Measurements from ENCODE around the gene RNASEL.
A peak's percentile ranks its signal among the peaks of the same experiment; 100 is the strongest.

The RNASEL gene

DNA sequence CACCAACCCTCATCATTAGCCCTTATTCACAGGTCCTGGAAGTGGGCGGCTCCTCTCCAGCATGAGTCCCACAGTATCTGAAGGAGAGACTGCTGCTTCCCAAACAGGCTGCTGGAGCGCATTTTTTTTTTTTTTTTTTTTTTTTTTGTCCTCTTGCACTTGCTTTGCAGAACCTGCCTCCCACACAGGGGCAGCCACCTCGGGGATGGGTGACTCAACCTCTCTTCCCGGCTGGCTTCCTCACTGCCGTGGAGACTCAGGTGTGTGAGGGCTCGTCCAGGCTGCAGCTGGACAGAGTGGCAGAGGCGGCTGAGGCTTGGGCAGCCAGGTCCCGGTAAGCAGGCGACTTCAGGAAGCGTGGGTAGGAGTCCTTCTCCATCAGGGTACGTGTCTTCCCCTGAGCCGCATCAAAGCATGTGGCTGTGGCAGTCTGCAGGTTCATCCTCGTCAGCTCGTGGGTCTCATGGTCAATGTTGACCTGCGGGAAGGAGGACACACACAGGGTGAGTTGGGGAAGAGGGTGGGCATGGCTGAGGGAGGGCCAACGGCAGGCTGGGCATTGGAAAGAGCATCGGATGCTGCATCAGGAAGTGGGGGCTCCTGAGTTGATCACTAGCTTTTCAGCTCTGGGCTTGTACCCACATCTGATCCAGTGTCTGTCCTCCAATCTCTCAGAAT, 11.1 kb upstream of the RNASEL start:
- DNase-seq: peak in 2 of 4 experiments; percentile 22 to 49

DNA sequence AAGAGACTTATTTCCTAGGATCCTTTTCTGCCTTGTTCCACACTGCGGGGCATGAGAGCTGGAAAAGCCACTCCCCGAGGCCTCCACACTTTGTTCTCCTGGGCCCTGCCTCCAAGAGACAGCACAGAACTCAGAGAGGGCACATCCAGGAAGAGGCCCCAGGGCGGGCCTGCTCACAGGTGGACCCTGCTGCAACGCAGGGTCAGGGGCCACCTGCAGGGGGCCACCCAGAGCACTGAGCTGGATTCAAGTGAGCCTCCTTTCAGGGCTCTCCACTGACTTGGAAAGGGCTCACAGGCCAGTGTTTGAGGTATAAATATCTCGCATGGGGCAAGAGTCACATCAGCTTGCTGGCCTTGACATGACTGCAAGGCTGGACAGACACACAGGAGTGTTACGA, 10.3 kb upstream of the RNASEL start:
- peak in 1 of 4 experiments; percentile 30 for DNase-seq

DNA sequence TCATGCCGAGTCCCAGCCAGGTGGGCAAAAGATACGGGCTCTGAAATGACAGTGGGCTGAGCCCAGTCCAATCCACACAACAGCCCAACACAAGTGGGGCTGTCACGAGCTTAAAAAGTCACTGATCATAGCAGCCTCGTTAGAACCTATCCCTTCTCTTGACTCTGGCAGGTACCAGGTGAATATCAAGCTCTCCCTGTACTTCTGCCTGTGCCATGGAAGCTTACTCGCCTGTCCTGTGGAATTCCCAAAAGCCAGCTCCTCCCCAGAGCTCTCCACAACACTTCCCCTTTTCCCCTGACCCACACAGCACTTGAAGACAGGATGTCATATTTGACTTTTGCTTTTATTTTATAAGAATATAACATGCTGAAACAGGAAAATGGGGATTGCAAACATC, 9.2 kb upstream of the RNASEL start:
- DNase-seq: peak; percentile 23 to 60 (median 50)

DNA sequence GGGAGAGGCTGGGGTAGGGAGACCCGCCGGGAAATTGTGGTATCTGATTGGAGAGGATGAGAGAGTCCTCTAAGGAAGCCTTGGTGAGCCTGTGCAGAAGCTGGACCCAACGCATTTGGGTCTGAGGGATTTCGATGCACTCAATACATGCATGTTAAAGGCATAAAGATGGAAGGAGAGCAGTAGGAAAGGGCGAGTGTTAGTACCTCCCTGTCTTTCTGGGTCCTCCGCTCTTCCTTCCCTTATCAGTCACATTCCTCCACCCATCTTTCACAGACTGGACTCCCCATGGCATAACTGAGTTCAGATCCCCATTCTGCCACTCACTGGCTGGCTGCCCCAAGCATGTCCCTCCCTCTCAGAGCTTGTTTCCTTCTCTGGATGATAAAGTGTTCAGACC, 7.9 kb upstream of the RNASEL start:
- no peak for DNase-seq

DNA sequence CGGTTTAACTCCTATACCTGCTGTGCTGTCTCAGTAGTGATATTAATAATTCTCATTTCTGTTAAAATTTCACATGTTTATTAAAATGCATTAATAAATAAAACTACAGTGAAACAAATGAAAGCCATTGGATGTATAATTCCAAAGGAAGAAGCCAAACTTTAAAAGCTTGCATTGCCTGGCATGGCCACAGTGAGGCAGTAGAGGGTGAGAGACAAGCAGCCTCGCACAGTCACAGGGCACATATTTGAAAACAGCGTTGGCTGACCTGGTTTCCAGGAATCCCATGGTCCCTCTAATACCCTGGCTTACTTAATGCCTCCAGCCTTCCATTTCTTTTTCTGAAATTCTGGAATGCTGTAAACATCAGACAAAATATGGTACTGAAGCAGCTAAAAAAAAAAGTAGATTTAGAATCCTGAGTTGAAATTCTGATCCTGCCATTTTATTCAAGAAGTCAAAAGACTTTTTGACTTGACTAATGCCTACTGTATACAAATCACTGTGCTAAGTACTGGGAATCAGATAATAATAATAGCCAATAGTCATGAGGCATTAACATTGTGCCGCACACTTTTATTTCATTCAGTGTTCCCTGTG, 6.7 kb upstream of the RNASEL start:
- peak; percentile 72 to 80 (median 79) for DNase-seq

DNA sequence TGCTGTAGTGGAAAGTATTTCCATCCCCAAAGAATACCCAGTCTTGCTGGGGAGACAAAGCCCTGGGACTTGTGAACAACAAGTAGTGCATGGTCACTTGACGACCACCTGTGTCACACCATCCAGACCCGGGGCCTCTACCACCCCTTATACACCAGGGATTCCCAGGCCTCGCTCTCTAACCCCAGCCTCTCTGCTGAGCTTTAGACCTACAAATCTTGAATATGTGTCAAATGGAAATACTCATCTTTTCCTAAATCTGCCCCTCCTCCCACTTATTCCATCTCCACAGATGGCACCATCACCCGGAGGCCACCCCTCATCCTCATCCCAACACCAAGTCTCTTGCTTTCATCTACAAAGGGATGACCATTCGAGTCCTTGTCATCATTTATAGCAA, 875 bp upstream of the RNASEL start:
- DNase-seq: no peak

DNA sequence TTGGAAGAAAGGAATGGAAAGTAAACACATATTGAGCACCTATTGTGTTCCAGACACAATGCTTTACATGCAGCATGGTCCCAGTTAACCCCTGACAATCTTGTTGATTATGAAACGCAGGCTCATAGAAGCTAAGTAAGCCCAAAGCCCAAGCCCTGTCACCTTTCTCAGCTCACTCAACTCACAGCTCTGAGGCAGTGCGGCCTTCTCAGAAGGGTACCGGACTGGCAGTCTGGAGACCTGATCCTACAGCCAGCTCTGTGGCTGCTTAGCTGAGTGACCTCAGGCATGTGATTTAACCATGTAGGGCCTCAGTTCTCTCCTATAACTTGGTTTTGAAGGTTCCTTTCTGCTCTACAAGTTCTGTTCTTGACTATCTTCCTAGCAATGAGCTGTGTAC, 464 bp upstream of the RNASEL start:
- DNase-seq: no peak

DNA sequence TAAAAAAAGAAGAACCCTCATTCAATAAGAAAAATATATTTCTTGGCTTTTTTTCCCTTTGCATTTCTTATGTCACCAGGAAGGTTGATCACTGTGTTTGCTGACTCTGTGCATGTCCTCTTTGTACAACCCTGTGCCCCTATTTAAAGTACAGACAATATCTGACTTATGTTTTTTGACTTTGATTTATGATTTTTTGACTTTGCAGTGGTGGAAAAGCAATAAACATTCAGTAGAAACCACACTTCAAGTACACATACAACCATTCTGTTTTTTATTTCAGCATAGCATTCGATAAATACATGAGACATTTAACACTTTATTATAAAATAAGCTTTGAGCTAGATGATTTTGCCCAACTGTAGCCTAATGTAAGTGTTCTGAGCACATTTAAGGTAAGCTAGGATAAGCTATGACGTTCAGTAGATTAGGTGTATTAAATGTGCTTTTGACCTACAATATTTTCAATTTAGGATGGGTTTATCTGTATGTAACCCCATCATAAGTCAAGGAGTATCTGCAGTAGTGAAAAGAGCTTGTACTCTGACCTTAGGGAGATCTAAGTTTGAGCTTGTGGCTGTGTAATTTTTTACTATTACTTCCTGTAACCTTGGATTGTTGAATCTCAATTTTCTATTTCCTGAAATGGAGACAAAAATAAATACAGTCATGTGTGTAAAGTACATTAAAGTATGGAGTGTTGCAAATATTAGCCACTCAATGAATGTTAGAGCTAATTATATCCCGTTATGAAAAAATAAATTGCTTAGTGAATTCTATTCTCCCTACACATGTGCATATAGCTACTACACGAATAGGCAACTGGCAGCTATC, 1.2 kb downstream of the RNASEL start:
- peak in 1 of 4 experiments; percentile 28 for DNase-seq

DNA sequence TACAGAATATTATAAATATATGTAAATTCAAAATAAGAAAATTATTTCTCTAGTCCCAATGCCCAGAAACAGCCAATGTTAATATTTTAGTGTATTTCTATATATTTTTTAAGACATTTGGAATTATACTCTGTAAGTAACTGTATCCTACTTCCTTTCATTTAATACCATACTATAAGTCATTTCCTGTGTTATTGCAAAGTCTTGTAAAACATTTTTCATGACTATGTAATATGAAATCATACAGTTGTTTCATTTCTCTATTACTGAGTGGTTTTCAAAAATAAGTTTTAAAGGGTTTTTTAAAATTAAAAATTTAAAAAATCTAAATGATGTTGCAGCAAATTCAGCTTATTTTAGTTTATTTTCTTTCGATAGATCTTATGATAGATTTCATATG, 2.0 kb downstream of the RNASEL start:
- DNase-seq: peak in 1 of 4 experiments; percentile 40

DNA sequence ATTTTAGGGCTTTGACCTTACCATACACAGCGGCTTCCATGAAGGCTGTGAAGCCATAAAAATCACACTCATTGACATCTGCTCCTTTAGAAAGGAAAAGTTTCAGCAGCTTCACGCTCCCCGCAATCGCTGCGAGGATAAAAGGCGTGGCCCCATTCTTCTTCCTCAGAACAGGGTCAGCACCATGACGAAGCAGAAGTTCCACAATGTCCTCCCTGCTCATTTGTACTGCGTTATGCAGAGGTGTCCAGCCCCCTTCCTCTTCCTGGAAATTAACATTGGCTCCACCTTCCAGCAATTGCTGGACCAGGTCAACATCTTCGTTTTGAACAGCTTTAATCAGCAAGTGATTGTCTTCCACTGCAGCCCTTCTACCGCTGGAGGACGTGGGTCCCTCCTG, 2.7 kb downstream of the RNASEL start:
- DNase-seq: no peak

DNA sequence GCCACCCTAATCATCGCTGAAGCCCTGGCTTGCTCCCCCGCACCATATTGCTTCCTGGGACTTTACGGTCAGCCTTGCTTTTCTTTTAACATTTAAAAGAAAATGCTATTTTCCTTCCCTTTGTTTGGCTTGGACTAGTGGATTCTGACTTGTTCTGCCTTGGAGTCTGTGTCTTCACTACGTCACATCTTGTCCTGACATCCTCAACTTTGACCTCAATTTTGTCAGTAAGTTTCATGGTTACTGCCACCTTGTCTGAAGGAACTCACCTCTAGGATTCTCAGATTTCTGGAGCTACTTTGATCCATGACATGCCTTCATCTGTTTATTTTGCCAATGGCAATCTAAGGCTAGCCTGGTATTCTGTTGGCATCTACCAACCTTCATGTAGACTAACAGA, 4.3 kb downstream of the RNASEL start:
- DNase-seq: no peak

DNA sequence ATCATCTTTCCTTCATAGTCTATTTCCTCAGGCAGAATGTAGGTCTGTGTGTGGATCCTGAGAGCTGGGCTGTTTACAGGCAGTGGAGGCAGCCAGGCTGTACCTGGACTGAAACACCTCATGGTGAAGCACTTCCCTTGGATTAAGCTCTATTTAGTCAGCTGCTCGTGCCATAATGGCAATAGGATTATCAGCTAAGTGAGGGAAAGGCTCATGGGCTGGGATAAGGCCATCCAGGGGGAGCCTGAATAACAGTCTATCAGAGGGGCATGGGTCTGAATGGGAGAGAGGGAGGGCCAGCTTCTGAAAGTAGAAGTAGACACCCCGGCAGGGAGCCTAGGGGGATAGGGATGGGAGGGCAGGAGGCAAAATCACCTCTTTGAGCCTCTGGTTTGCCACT, 8.3 kb downstream of the RNASEL start:
- DNase-seq: no peak

DNA sequence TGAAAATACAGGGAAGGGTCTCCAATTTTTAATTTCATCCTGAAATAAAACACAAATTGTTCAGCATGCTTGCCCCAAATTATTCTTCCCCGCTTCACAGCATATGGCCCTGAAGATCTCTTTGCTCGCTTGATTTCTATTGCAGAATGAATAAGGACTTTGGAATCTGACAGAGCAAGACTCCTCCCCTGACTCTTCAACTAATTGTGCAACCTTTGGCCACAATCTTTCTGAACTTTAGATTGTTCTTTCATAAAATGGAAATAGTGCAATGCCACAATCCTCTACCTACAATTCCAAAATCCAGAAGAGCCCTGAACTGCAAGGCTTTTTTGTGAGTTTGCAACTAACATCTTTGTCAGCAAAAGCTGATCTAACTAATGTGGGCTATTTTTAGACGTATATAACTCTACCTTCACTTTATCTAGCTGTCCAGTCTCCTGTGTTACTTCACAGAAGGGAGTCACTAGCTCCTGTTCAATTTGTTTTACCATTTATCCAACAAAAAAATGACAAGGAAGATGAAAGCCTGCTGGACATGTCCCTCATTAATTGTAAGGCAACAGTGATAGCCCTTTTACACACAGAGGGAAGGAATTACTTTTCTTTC, 13.4 kb downstream of the RNASEL start:
- DNase-seq: no peak

DNA sequence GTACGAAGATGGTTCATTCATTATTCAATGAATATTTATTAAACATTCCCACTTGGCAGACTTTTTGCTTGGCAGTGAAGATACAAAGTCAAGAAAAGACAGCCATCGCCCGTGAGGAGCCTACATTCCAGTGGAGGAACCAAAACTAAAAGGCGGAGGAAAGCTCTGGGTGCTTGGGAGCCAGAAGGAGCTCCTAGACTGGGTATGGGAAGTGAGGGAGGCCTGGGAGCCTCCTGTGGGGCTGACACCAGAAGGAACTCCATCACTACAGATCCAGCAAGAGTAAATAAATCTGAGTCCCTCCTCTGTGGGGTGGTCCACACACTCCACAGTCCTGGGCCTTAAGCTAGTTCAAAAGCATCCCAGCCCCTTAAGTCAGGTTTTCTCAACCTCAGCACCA, 14.9 kb downstream of the RNASEL start:
- no peak for DNase-seq

DNA sequence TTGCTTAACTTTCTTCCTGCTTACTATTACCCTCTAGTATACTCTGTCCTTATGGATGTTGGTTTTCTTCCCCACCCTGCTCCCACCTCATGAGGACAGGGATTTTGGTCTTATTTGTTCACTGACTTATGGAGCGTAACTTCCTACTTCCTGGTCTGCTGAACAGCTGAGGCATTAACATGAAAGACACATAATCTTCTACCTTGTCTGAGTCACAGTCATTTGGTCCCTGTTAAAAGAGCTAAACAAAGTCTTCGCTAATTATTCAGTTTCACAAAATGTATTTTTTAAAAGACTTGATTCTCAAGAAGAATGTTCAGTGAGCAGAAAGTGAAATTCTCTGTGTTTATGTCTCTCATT, 18.5 kb downstream of the RNASEL start:
- no peak for DNase-seq

DNA sequence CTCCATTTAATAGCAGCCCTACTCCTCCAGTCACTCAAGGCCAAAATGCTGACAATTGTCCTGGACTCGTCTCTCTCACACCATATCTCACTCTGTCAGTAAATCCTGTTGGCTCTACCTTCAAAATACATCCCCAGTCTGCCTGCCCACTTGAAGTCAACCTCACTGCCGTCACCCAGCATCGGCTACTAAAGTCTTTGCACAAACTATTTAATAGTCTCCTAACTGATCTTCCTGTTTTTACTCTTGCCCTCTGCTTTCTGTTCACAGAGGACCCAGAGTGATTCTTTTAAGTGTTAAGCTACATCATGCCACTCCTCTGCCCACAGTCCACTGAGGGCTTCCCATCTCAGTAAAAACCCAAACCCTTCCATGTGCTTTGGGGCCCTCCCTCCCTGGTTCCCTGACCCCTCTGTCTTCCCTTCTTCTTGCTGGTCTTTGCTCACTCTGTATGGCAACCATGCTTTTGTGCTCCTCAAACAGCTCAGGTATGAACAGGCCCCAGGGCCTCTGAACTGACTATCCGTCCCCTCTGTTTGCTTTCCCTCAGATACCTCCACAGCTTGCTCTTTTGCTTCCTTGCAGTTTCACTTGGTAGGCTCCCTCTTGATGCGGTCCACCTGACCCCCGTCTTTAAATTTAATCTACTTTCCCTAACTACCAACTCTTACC, 19.0 kb downstream of the RNASEL start:
- no peak for DNase-seq

DNA sequence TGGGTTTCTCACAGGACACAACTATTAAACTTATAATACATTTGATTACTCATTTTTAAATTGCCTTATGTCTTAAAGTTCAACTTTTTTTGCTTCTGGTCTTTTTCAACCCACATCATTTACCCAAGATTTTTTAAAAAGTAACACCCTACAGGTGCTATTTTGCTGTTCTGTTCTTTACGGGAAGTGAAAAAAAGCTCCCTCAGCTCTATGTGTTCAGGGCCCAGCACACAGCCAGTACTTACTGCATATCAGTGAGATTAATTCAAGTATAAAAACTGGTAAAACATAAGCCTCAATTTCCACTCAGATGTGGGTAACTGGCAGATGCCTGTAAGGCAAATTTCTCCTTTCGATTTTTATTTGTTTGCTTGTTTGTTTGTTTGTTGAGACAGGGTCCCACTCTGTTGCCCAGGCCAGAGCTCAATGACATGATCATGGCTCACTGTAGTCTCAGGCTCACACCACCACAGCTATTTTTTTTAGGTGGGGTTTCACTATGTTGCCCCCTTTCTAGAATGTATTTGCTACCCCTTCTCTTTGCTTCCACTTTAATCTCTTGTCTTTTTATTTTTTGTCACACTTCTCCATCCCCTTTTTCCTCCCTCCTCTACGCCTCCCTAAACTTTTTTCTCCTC, 20.3 kb downstream of the RNASEL start:
- DNase-seq: no peak

DNA sequence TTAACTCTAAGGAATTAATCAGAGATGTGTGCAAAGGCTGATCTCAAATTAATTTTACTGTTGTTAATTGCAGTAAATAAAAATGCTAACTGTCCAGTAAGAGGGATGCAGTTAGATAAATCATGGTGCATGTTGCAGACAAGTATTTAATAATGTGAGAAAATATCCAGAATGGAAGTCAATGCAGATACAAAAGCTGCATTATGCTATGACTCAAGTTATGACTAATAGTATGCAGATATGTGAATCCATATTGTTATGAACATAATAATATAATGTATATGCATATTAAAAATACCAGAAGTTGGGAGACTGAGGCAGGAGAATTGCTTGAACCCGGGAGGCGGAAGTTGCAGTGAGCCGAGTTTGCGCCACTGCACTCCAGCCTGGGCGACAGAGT, 21.4 kb downstream of the RNASEL start:
- no peak for DNase-seq

DNA sequence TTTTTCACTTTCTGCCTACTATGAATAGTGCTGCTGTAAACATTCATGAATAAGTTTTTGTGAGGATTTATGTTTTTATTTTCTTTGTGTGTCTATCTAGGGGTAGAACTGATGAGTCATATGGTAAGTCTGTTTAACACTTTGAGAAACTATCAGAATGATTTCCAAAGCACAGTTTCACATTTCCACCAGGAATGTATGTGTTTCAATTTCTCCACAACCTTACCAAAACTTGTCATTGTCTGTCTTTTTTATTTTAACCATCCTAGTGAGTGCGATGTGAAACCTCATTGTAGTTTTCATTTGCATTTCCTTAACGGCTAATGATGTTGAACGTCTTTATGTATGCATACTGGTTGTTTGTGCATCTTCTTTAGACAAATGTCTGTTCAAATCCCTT, 23.5 kb downstream of the RNASEL start:
- DNase-seq: no peak

DNA sequence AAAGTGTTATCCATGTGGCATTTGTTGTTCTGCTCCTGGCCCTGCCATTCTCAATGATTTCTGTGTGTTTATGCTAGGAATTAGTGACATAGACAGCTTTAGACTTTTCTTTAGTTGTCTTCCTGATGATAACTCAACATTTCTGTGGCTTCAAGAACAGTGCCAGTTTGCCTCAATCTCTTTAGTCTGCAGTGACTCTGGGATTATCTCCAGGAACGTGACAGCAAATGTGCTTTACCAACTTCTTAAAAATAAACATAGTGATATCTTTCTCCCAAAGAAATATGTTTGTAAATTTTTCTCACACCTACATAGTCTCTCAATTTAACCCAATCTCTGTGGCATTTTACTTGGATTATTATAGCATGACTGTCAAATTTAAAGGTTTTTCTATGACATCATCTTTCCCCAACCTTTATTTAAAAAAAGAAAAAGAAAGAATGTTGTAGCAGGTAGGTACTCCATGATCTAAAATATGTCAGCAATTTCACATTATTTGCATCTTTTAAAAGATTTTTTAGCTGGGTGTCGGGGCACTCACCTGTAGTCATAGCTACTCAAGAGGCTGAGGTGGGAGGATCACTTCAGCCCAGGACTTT, 24.6 kb downstream of the RNASEL start:
- DNase-seq: no peak

DNA sequence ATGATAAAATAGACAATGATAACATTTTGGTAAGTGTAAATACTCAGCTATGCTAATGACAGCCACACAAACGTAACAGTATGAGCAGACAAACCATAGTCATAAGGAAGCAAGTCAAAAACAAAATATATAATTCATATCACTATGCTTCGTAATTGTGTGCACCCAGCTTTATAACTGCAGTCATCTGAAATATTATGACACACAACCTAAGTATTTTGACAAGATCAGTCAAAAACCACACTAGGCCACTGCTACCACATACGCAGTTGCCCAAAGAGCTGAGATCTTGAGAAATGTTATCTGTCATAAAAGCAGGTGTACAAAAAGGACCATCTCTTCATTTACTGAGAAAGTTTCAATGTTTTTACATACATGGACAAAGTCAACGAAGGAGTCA, 26.0 kb downstream of the RNASEL start:
- no peak for DNase-seq

DNA sequence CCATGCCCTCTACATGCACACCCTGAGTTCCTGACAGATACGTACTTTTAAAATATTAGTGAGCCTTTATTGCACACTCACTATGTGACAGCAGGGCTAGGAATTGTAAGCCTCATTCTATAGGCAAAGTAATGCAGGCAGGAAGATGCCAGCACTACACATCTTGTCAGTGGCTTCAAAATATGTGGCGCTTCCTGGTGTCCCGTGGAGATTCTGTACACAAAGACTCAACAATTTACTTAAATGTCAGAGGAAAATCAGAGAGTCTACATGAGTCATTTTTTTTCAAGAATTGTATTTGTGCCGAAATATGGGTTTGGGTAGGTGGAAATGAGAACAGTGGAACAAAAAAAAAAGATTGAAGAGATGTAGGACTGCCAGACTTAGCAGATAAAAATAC, 27.6 kb downstream of the RNASEL start:
- no peak for DNase-seq
